HL-60 (cell line): ENCODE measurements around the gene FUNDC2.

ENCODE experiments used
- GABPA ChIP-seq: IDR thresholded peaks from 2 replicates; pipeline ENCODE4 v1.6.1; 2012; ENCODE audit warnings: low read depth
- POLR2AphosphoS5 ChIP-seq: IDR thresholded peaks from 2 replicates; pipeline ENCODE4 v1.6.1; 2012; ENCODE audit warnings: low read depth
- TF ChIP-seq, protein P1 (sequence below): IDR thresholded peaks from one replicate; pipeline ENCODE4 v1.5.1; 2011; ENCODE audit warnings: low read length, control low read depth, inconsistent platforms; ENCODE audit not compliant: insufficient read depth
- TF ChIP-seq, protein P2 (sequence below): IDR thresholded peaks from 2 replicates; pipeline ENCODE4 v1.6.1; 2012; ENCODE audit warnings: low read depth; ENCODE audit not compliant: insufficient replicate concordance

DNA sequence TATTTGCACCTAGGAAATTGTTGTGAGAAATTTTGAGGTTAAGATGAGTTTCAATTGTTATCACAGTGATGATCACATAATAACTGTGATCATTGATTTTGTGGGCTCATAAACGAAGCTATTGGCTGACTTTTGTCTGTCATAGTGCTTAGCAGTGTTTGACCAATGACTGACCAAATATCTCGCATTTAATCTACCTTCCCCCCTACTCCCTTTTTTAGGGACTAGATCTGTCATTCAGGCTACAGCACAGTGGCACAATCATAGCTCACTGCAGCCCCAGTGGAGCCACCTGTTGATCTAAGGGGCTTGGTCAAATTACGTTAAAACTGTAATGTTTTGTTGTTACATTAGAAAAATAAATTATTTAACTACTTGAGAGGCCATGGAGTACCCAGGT is 1.5 kb downstream of the FUNDC2 start:
- TF ChIP-seq, protein P1, sequence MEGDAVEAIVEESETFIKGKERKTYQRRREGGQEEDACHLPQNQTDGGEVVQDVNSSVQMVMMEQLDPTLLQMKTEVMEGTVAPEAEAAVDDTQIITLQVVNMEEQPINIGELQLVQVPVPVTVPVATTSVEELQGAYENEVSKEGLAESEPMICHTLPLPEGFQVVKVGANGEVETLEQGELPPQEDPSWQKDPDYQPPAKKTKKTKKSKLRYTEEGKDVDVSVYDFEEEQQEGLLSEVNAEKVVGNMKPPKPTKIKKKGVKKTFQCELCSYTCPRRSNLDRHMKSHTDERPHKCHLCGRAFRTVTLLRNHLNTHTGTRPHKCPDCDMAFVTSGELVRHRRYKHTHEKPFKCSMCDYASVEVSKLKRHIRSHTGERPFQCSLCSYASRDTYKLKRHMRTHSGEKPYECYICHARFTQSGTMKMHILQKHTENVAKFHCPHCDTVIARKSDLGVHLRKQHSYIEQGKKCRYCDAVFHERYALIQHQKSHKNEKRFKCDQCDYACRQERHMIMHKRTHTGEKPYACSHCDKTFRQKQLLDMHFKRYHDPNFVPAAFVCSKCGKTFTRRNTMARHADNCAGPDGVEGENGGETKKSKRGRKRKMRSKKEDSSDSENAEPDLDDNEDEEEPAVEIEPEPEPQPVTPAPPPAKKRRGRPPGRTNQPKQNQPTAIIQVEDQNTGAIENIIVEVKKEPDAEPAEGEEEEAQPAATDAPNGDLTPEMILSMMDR, result no peak
- TF ChIP-seq POLR2AphosphoS5 (no peak), GABPA (no peak)
- TF ChIP-seq, protein P2, sequence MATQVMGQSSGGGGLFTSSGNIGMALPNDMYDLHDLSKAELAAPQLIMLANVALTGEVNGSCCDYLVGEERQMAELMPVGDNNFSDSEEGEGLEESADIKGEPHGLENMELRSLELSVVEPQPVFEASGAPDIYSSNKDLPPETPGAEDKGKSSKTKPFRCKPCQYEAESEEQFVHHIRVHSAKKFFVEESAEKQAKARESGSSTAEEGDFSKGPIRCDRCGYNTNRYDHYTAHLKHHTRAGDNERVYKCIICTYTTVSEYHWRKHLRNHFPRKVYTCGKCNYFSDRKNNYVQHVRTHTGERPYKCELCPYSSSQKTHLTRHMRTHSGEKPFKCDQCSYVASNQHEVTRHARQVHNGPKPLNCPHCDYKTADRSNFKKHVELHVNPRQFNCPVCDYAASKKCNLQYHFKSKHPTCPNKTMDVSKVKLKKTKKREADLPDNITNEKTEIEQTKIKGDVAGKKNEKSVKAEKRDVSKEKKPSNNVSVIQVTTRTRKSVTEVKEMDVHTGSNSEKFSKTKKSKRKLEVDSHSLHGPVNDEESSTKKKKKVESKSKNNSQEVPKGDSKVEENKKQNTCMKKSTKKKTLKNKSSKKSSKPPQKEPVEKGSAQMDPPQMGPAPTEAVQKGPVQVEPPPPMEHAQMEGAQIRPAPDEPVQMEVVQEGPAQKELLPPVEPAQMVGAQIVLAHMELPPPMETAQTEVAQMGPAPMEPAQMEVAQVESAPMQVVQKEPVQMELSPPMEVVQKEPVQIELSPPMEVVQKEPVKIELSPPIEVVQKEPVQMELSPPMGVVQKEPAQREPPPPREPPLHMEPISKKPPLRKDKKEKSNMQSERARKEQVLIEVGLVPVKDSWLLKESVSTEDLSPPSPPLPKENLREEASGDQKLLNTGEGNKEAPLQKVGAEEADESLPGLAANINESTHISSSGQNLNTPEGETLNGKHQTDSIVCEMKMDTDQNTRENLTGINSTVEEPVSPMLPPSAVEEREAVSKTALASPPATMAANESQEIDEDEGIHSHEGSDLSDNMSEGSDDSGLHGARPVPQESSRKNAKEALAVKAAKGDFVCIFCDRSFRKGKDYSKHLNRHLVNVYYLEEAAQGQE, result no peak
